Frontal cortex (tissue), 4 donors: ENCODE results near the gene PCBP4. TPM values are rescaled to one million over a fixed set of nuclear protein-coding genes. Genes with fewer than 3 reads are reported as not detected.
"Not testable (repeated sequence)": the region's sequence is repeated elsewhere in the genome, so short reads cannot be mapped to it uniquely, and the experiment has no call there.

Source experiments
- DNase-seq, 2 donors: peaks; one replicate each; pipeline ENCODE4 v3.0.0; 2012; ENCODE audit warnings: low spot score in 2 of 2
- FAIRE-seq: peaks from 2 replicates; lab custom pipeline; 2012; peaks lifted over from hg19 to GRCh38; lab: Jason Lieb, UNC
- total RNA-seq: library from RNA; depleted of rRNA; stranded (reverse); fragments of >200 nt; gene quantifications from one replicate; pipeline ENCODE4 v1.2.3, GENCODE V29; 2014
- donor health status: control.
- donor health status: control.
- donor health status: control.

PCBP4 gene
- total RNA-seq, 1 donor from 2014 or later, result 45.7 TPM

DNA sequence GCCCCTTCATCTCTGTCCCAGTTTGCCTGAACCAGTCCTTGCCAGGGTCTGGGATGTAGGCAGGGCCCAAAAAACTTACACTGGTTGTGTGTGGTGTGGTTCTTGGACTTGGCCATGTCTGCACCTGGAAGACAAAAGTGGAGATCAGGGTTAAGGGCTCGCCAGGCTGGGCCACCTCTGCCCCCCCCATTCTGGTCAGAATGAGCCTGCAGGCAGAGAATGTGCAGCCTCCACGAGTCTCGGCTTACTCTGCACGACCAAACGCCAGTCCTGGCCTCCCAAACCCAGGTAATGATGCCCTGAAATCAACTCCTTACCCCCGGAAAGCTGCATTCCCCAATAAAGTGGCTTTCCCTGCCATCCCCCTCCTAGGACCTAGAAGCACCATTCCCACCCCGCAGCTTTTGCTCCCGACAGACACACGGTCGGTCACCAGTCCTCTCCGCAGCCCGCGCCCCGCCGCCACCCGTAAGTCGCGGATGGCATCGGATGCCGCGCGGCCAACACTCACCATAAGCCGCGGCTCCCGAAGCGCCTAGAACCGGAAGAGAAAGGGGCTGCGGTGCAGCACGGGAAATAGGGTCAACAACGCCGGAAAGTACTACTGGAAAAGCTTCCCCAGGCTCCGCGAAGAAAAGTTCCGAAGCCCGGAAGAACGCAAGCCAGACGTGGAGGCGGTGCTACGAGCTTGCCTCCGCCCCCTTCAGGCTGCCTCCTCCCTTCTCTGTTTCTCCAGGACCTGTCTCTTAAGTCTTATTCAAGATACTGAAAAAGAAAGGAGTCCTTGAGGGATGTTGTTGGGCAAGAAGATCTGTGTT, 28.3 kb upstream of the PCBP4 start, which contains the start of gene RPL29:
Gene RPL29, minus strand, starts transcription at position 550 of the 818 bp plus-strand sequence. Its CDS starts 434 bp downstream, at position 116.
- FAIRE-seq (no peak), DNase-seq (peak; percentile 86 to 93)

DNA sequence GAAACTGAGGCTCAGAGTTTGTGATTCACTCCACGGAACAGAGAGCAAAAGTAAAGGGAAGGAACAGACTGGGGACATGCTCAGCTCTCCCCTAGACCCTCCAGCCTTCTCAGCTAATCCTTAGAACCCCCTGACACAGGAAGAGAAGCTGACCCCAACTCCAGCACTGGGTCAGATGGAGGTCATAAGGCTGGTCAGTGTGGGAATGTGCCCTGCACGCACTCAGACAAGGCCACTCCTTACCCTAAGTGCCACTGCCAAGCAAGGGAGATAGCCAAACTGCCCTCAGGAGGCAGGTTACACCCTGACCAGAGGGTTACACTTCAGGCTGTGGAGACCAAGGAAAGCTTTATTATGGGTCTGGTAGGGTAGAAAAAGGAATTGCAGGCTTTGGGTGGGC, 27.3 kb upstream of the PCBP4 start:
- no peak for DNase-seq
- no peak for FAIRE-seq

DNA sequence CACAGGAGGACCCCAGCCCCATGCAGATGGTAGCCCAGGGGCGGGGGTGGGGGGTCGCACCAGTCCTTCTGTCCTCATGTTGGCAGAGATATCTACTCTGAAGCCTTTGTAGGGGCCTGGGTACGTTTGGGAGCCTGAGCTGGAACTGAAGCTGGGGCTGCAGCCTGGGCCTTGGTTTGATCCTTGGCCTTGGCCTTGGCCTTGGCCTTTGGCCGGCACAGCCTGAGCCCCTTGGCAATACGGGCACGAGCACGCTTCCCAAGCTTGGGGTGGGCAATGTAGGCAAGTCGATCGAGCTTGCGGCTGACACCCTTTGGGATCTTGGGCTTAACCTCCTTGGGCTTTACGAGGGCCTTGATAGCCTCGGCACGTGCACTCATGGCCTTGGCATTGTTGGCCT, 26.4 kb upstream of the PCBP4 start:
- not testable (repeated sequence) for FAIRE-seq, DNase-seq

DNA sequence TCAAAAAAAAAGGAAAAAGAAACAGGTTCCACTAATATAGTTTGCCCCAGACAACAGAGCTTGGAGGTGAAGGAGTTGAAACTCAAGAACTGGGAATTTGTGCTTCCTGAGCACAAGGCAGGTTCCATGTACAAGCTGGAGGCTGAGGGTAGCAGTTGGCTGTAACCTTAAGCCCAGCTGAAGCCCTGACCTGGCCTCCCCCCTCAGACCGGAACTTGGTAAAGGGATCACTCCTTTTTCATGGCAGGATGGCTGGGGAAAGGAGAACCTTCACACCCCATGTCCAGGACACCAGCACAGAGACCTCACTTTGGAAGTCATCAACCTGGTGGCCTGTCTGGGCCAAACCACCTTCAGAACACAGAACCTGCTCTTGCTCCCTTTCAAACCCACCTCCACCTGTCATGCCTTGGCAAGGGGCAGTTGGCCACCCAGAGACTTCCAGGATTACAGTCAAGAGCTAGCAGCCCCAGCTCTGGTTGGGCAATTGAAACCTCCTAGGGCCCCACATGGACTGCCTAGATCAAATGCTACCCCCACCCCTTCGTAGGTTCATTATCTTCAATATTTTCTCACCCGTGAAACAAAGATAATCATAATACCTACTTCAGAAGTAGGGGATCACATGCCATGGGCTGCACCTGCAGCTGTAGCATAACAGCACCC, 24.9 kb upstream of the PCBP4 start:
- DNase-seq (no peak), FAIRE-seq (no peak)

DNA sequence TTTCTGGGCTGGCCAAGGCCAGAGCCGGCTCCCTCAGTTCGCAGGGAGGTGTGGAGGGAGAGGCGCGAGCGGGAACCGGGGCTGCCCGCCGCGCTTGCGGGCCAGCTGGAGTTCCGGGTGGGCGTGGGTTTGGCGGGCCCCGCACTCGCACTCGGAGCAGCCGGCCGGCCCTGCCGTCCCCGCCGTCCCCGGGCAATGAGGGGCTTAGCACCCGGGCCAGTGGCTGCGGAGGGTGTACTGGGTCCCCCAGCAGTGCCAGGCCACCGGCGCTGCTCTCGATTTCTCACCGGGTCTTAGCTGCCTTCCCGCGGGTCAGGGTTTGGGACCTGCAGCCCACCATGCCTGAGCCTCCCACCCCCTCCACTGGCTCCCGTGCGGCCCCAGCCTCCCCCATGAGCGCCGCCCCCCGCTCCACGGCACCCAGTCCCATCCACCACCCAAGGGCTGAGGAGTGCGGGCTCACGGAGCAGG, 23.3 kb upstream of the PCBP4 start:
- DNase-seq, FAIRE-seq: not testable (repeated sequence)

DNA sequence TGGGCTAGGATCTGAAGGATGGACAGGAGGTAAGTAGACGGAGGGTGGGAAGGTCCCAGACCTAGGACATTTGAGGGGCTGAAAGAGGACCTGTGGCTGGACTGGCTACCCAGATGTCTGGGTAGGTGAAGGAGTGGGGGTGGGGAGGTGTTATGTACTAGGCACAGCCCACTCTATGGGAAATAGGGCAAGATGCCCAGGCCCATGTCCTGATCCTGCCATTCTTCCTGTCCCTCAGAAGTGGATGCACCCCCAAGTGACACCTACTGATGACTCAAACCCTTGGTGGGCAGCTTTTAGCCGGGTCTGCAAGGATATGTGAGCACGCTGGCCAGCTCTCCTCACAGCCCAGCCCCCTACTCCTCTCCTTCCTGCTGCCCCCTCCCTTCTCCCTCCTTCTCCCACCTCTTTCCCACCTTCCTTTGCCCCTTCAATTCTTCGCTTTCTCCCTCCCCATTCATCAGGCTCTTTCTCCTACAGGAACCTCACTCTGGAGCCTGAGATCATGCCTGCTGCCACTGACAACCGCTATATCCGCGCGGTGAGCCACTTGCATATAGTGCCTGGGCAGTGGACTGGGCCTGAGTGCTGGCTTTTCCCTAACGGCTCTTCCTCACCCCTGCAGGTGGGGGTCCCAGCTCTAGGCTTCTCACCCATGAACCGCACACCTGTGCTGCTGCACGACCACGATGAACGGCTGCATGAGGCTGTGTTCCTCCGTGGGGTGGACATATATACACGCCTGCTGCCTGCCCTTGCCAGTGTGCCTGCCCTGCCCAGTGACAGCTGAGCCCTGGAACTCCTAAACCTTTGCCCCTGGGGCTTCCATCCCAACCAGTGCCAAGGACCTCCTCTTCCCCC, 21.3 kb upstream of the PCBP4 start:
- DNase-seq (no peak), FAIRE-seq (no peak)

DNA sequence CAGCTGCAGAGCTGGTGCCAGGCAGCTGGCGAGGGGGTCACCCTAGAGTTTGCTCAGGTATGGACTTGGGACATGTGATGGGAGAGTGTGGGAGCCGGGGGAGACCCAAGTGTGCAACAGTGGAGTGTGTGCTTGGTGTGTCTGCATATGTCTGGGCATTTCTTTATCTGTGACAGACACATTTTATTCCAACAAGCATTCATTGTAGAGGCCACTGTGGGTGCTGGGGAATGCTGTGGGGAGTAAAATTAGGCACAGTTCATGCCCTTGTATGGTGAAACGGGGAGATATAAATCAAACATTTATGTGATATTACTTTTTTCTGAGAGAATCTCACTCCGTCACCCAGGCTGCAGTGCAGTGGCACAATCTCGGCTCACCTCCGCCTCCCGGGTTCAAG, 20.3 kb upstream of the PCBP4 start:
- FAIRE-seq (no peak), DNase-seq (no peak)

DNA sequence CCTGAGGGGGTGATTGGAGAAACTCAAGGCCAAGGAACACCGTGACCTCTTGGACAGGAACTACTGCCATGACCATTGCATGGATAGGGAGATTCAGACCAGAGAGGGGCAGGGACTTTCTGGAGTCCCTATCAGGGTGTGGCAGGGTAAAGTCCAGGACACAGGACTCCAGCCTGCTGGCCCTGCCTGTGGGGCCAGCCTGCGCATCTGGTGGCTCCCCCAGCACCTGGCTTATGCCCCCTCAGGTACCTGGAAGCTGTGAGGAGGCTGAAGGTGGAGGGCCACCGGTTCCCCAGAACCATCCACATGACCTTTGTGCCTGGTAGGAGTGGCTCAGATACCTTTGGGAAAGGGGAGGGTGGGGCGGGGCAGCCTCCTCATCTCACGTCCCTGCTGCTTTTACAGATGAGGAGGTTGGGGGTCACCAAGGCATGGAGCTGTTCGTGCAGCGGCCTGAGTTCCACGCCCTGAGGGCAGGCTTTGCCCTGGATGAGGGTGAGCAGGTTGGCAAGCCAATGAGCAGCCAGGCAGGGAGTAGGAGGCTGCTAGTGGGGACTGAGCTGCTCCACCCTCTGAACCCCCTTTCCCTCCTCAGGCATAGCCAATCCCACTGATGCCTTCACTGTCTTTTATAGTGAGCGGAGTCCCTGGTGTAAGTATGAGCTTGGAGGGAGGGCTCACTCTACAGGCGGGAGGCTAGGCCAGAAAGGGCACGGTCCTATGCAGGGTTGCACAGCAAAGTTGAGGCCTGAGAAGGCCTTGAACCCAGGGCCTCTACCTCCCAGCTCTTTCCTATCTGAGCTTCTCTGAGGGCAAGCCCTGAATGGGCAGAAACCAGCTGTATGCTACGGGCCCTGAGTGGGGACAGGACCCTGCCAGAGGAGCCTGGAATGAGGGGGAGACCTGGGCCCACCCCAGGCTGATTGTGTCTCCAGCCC, 19.0 kb upstream of the PCBP4 start:
- DNase-seq, result no peak
- no peak for FAIRE-seq

DNA sequence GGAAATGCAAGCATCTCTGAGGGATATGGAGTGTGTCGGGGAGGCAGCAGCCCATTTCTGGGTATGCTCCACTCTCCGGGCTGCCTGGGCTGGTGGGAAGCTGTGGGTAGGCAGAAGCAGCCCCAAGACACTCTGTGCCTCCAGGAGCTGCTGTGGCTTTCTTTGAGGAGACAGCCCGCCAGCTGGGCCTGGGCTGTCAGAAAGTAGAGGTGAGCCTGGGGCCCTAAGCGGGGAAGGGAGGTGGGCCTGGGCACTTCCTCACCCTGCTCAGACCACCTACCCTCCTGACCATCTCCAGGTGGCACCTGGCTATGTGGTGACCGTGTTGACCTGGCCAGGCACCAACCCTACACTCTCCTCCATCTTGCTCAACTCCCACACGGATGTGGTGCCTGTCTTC, 17.8 kb upstream of the PCBP4 start:
- DNase-seq (no peak), FAIRE-seq (no peak)

DNA sequence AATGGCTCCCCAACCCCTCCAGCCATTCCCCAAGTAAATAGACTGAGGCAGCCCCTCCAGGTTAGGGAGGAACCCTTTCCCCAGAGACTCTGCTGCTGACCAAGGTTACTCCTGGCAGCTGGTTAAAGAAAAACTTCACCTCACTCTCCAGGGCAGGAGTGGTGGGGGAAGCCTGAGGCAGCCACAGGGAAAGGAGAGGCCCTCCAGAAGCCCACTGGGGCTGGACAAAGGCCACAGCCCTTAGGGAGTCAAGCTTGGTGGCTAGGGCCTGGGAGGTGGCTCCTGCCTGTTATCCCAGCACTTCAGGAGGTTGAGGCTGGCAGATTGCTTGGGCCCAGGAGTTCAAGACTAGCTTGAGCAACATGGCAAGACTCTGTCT, 17.0 kb upstream of the PCBP4 start:
- DNase-seq (no peak), FAIRE-seq (no peak)

DNA sequence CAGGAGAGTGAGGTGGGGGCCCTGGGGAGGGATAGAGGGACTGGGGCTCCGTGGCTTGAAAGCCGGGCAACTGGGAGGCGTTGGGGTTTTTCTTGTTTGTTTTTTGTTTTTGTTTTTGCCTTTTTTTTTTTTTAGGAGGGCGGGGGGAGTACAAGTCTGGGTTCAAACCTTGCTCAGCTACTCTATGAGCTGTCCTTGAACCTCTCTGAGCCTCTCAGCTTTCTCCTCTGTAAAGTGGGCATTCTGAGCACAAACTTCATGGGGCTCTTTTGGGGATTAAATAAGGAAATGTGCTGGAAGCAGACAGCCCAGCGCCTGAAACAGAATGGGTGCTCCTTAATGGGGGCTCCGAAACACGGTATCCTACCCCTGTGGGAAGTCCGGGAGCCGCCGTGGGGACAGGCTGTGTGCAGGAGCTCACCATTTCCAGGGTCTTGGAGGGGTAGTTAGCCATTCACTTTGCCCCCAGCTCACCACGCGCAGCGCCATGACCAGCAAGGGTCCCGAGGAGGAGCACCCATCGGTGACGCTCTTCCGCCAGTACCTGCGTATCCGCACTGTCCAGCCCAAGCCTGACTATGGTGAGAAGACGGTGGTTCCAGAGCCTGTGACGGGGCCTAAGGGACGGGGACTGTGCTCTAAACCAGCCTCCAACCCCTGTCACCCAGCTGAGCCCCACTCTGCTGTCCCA, 16.5 kb upstream of the PCBP4 start:
- no peak for DNase-seq
- no peak for FAIRE-seq

DNA sequence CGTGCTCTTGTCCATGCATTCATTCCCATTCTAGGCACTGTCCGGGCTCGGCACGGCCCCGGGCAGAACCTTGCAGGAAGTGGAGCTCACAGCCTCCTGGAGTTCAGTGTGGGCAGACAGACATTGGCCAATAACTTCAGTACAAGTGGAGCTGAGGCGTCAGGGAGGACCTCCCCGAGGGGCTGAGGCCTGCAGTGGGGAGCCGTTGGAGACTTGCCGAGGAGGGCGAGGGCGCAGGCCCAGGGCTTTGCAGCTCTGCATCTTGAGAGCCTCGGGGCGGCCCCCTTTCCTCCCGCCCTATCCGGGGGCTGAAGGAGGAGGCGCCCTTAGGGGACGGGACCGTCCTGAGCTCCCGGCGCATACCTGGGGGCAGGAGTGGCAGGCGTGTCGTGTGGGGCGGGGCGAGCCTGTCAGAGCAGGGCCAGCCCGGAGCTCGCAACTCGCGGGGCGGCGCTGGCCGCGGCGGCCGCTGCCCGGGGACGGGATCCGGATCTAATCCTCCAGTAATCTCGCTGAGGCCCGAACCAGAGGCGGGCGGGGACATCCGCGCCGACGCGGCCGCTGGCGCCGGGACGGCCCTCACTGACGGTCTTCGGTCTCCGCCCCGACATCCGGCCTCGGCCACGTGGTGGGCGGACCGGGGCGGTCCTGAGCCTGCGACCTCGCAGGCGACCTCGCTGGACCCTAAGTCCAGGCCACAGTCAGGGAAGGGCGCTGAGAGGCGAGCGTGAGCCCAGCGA, 15.8 kb upstream of the PCBP4 start, which contains the start of gene ACY1:
Gene ACY1, plus strand, starts transcription at position 698 of the 740 bp plus-strand sequence. CDS start 530 bp downstream, outside the sequence.
- peak; percentile 96 to 98 for DNase-seq
- no peak for FAIRE-seq

DNA sequence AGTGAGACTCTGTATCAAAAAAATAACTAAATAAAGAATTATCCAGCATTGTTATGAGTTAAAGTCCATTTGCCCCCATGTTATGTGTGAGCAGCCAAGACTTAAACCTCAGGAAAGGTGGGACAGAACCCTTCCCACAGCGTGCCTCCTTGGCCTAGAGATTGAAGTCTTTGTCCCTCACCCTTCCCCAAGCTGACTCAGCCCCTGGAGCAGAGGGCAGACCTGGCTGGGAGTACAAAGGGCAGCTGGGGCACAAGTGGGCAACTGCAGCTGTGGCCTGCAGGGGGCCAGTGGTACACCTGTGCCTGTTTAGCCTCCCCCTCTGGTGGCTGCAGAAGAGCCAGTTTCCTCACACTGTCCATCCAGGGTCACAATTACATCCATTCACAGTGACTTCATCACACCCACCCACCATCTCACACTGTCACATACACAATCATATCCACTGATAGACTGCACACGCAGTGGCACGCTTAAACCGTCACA, 15.1 kb upstream of the PCBP4 start:
- DNase-seq, result peak in 1 of 2 donors; percentile 61
- no peak for FAIRE-seq

DNA sequence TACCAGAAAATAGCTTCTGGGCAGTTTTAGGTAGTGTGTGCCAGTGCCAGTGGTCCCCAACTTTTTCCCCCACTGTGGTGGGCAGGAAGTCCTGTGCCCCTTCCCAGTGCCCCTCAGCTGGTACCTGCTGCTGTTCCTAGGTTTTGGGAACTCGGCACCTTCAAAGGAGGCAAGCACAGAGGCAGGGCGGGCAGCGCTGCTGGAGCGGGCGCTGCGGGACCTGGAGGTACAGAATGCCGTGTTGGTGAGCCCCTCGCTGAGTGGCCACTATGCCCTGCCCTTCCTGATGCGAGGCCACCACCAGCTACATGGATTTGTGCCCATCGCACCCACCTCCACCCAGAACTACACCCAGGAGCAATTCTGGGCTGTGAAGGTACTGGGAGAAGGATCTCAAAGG, 13.0 kb upstream of the PCBP4 start:
- no peak for FAIRE-seq
- no peak for DNase-seq

DNA sequence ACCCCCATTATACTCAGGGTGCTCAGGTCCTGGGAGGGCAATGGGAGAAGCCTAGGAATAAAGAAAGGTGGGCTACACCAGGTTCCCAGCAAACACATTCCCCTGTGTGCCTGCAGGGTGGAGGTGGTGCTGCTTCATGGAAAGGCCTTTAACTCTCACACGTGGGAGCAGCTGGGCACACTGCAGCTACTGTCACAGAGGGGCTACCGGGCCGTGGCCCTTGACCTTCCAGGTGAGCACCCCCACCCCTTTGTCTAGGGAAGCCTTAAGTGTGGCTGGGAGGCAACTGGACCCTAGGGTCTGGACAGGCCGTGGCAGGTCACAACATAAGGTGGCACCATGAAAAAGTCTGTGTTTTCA, 10.9 kb upstream of the PCBP4 start:
- FAIRE-seq, result no peak
- no peak for DNase-seq

DNA sequence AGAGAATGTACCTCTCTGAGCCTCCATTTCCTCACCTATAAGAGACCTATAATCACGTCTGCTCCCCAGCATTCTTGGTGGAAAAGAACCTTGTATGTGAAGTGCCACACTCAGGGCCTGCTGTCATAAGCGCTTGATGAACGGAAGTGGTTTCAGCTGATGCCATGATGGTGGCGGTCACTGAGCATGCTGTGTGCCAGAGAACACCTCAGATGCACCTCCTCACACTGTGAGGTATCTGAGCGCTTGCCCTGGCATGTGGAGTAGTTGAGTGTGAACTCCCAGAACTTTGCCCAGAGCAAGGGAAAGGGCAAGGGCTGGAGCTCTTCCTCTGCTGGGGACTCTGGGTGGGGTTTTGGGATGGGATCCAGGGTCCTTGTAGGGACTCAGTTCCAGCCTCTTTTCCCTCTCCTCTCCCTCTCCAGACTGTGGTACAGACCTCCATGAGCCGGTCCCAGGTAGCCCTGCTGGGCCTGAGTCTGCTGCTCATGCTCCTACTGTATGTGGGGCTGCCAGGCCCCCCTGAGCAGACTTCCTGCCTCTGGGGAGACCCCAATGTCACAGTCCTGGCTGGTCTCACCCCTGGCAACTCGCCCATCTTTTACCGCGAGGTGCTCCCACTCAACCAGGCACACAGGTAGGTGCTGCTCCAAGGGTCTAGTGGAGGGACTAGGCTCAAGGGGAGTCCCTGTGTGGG, 10.3 kb upstream of the PCBP4 start:
- no peak for DNase-seq
- FAIRE-seq, result no peak

DNA sequence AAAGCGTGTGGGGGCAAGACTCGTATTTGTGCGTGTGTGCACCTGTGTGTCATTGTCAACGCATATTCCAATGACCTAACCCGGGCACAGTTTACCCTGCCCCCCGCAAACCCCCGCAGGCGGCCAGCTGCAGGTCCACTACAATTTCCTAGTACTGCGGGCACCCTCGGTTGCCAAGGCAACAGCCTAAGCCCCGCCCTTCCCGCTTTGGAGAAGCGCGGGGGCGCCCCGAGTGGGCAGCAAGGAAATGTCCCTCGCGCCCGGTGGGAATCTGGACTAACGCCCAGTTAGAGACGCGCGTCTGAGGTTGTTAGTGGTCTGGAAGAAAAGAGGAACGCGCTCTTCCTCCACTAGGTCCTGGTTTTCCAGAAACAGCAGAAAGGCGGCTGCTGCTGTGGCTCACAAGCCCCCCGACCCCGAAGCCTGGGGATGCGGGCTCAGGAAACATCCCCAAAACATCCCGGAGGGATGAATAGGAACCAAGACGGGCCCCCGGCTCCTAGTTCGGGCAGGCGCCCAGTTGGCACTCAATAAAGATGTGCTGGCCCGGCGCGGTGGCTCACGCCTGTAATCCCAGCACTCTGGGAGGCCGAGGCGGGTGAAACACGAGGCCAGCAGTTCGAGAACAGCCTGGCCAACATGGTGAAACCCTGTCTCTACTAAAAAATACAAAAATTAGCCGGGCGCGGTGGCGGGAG, 8.7 kb upstream of the PCBP4 start:
- DNase-seq (peak; percentile 85 to 91), FAIRE-seq (no peak)
